NCI-H2196 (cell line): ENCODE measurements around the gene BAG5.
A peak's percentile ranks its signal among the peaks of the same experiment; 100 is the strongest.

Experiments used
- DNase-seq: peaks from one replicate; lab custom pipeline; 2025; ENCODE audit not compliant: unreplicated experiment; lab: John Stamatoyannopoulos, UW

BAG5 gene

DNA sequence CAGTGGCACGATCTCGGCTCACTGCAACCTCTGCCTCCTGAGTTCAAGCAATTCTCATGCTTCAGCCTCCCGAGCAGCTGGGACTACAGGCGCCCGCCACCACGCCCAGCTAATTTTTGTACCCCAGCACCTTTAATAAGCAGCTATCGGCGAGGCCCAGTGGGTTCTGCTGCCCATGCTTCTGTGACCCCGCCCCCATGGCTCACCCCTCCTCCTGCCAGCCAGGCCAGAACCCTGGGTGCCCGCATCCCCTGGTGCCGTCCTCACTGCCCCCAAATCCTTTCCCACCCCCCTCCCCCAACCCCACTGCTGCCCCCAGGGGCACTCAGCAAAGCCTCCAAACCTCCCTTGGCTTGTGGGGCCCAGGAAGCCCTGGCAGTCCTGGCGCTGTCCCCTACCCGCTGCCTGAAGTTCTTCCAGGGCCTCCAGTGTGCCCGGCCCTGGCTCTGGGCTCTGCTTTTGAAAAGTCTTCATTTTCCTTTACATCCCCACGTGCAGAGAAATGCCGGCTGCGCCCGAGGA, 14.5 kb downstream of the BAG5 start:
- no peak for DNase-seq

DNA sequence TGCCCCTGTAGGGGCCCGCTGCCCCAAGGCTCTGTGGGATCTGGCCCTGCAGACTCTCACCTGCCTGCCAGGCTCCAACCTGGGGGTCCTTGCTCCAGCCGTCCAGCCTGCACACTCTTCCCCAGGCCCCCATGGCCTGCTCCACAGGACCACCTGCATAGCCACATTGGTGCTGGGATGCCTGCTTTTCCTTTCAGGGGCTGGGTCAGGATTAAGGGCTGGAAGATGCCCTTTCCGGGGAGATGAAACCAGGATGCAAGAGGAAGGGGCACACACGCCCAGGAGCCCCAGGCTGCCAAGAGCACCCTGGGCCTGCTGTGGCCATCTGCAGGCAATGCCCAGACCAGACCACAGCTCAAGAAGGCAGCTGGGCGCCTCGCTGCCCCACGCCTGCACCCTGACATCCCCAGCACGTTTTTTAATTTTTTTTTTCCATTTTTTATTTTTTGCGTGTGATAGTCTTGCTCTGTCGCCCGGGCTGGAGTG, 15.0 kb downstream of the BAG5 start:
- DNase-seq = no peak

DNA sequence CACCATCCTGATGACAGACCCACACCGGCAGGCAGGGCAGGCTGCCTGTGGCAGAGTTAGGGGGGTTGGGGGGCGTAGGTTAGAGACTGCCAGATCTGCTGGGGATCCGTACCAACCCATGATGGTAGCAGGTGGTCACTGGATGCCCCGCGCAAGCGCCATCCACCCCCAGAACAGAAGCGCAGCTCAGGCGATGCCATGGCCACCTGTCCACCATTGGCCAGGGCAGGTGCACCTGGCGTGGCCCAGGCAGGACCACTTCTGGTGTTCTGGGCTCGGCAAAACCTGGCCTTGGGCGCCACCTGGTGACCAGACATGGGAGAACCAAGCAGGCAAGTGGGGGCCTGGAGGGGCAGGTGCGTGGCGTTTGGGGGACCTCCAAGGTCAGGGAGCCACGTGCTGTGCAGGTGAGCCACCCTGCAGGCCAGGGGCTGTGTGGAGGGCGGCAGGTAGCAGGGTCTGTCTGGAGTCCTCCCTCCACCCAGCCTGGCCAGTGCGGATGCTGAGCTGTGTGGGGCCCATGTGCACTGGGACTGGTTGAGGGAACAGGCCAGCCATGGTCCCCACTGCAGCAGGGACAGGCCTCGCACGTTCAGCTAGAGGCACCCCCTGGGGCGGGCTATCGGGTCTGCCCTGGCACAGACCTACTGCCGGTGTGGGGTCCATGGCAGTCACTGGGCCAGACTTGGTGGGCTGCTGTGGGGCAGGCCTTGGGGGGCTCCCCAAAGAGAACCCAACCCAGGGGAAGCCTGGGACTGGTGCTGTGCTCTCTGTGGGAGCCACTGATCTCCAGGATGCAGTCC, 15.6 kb downstream of the BAG5 start:
- peak; percentile 44 for DNase-seq

DNA sequence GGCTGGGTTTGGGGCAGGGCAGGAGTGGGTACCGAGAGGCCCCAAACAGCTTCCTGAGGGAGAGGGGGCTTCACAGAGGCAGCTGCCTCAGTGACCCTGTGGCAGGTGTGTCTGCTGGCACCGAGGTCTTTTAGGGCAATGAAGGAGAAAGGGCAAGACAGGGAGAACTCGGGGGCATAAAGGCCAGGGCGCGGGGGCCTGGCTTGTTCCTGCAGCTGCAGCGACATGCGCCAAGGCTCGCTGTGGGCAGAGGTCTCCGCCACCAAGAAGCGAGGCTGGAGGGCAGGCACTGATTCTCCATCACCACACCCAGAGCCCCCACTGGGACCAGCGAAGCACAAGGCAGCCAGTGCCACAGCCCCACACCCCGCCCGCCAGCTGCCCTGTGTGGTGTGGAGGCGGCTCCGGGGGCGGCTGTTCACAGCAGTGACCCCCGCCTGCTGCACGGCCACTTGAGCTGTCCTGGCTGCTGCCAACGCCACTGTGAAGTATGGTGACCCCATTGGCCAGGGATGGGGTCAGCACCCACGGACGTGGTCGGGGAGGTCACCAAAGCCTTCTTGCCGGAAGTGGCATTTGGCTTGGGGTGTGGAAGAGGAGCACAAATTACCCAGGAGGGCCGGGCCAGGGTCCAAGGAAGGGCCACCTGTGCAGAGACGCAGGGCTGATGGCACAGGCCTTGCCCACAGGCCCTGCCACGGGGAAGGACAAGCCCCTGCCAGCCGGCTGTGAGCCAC, 16.4 kb downstream of the BAG5 start:
- no peak for DNase-seq

DNA sequence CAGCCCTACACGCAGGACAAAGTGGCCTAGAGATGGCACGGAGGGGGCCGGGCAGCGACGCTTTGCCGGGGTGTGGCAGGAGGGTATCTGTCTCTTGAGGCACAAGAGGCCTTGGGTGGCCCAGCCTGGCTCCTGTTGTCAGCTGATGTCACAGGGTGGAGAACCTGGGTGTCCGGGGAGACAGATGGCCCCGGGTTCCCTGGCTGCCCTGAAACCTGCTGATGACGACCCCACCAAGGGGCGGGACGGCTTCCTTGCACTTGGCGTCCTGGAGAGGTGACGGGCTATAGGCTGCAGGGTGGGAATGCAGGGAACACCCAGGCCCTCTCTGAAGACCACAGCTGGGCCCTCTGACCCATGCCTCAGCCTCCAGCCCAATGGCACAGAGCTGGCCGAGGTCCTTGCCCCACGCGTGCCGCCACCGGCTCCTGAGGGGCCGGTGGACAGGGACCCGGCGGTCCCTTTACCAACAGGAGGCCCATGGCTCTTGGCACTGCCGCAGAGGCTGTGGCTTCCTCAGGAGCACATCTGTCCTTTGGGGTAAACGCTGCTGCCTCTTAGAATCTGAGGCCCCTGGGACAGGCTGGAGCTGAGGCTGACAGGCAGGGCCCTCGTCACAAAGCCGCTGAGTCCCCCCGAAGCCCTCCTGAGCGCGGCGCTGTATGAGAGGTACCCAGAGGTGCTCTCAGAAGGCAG, 17.1 kb downstream of the BAG5 start:
- no peak for DNase-seq

DNA sequence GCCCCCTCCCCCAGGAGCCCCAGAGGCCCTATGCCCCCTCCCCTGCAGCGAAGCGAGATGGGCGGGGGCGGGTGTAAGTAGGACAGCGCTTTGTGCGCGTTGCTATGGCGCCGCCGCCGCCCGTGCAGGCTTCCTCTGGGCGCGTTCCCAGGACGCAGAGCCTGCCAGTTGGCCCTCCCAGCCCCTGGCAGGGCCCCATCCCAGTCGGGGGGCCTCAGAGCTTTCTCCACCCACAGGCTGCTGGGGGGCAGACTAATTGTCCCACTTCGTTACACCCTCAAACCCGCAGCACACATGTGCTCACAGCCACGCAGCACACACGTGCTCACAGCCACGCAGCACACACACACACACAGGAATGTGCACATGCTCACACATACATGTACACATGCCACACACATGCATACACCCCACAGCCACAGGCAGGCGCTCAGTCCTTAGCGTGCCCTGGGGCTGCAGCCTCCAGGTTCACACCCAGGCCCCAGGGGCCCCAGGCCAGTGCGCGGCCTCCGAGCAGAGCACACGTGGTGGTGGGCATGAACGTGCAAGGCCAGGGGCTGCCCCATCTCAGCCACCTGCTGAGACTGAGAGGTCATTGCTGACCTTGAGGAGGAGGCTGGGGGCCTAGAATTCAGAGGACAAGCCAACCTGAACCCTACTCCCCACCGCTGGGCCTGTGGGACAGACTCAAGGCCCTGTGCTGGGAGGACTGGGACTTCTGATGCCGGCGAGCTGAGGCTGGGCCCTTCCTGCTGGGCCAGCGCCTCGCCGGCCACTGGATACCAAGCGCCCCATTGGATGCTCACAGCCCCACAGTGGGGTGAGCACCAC, 17.9 kb downstream of the BAG5 start:
- no peak for DNase-seq

DNA sequence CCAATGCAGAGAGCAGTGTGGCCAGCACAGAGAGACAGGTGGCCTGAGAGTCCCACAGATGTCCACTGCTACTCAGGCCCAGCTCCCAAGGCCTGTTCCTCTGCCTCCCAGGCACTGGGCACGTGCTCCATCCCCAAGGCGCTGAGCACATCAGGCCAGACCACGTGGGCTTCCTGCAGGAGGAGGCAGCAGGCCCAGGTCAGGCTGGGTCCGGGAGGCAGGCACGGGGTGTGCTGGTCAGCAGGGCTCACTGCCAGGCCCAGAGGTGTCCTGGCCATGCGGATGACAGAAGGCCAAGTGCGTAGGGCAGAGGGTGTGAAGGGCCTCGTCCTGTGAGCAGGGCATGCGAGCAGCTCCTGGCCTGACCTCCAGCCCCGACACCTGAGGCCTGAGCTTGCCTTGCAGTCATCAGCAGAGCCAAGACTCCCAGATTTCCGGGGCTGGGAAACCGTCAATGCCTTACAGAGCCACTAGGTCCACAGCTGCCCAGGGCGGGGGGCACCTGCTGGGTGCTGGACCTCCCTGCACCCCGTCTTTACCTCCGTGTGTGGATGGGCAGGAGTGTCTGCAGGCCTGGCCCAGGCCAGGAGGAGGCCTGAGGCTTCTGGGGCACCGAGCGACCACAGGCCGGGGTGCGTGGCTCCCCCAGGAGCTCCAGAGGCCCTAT, 18.6 kb downstream of the BAG5 start:
- DNase-seq = no peak

DNA sequence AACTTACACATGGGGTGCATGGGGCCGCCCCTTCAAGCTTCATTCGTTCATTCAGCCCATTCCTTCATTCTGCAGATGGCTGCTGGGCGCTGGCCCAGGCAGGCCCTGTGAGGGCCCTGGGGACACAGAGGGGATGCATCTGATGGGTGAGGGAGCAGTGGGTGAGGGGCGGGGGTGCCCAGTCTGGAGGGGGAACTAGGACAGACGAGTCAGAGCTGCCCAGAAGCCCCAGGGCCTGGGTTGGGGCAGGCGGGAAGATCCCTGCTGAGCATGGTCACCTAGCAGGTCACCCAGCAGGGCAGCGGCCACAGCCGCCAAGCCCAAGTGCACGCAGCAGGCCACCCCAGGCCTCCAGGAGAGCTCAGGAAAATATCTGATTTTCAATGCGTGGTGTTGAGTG, 19.3 kb downstream of the BAG5 start:
- DNase-seq = no peak

DNA sequence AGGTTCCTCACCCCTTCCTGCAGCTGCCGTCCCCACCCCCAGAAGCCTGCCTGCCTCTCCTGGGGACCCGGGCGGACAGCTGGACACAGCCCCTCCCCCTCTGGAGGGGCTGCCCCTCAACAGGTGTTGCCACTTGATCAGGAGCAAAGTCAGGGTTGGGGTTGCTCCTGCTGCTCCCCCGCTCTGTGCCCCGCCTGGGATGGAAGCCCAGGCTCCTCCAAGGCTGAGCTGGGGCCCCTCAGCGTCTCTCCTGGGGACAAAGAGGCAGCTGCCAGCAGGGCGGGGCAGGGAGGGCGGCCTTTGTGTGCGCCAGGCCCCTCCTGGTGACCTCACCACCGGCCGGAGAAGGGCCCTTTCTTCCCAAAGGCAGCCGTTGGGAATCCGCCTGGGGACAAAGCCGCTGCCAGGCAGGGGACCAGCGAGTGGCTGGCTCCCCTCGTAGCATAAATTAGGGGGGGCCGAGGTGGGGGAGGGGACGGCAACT, 19.8 kb downstream of the BAG5 start:
- DNase-seq = peak; percentile 46

DNA sequence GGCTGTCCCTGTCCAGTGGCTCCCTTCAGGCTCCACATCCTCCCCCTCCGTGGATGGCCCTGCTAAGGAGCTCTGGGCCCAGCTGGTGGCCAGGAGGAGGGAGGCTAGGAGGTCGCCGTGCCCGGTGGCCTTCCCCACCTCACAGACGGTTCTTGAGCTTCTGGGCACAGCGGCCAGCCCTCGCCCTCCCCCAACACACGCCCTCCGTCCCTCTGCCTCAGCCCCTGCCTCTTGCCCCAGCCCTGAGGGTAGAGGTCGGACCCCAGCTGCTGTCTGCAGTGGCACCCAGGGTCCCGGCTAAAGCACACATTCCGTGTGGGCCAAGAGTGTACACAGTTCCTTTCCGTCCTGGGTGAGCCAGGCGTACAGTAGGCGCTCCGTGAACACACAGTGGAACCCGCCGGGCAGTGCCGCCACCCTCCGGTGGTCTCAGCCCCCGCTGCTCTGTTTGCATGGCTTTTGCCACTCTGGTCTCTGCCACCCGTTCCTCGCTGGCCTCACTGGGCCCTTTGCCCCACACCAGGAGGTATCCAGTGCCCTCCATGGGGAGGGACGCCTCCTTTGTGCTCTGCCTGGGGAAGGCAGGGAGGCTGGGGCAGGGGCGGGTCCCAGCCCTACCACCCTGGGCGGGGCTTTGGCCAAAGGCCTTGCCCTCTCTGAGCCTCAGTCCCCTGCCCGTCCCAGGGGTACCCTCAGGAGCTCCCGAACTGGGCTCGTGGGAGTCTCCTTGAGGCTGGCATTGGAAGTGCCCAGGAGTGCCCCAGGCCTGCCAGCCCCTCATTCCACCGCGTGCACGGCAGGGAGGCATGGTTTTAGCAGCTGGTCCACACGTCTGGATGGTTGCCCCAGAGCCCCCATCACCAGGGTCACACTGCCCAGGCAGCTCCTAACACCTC, 20.5 kb downstream of the BAG5 start:
- peak; percentile 14 for DNase-seq

DNA sequence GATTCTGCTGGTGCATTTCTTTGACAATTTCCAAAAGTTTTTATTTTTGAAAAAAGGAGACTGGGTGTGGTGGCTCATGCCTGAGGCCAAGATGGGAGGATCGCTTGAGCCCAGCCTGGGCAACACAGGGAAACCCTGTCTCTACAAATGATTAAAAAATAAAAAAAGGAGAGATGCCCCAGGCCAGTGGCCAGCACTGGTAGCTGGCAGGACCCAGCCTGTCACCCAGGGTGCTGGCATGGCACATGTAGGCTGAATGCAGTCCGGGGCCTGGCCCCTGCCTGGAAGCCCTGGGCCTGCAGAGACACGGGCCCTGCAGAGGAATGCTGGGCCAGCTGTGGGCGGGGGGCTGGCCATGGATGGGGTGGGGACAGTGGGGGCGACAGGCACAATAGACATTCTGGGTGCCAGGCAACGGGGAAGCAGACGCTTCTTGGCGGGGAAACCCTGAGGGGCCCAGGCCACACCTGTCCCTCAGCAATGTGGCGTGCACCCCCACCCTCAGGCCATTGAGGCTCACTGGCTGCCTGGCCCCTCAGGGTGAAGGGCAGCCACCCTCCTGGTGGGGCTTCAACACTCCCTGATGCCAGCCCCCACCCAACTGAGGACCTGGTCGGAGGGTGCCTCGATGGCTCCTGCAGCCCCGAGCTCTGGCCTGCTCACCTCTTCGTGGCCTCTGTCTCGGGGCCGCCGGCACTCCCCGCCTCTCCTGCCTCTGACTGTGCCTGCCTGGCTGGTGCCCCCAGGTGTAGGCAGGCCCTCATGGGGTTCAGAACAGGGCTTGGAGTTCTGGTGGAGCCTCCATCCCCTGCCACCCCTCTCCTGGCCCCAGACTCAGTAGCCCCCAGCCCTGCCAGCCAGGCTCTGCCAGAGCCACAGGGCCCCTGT, 21.4 kb downstream of the BAG5 start:
- no peak for DNase-seq

DNA sequence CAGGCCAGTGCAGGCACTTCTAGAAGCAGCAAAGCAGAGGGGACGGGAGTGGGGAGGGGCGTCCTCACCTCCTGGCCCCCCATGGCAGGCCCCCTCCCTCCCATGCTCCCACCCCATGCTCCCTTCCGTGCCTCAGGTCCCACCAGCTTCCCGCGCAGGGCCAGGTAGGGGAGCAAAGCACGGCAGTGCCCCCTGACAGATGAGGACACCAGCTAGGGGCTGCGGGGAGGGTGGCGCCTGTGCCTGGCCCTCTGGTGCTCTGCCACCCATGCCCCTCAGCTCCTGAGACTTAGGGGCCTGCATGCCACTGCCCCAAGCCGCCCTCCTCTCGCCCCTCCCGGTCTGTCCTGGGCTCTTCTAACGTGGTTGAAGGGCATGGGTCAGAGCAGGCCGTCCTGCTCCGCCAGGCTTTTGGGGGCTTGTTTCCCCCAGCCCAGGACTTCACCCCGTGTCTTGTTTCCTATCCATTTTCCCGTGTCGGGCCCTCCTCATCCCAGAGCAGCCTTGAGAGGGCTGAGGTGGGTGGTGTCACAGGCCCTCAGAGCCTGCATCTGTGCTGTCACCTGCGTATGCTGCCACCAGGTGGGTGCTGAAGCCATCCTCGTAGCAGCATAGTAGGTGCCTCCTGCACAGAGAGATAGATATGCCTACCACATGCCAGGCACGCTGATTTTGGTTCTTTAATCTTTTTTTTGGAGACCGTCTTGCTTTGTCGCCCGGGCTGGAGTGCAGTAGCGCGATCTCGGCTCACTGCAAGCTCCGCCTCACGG, 23.2 kb downstream of the BAG5 start:
- no peak for DNase-seq

DNA sequence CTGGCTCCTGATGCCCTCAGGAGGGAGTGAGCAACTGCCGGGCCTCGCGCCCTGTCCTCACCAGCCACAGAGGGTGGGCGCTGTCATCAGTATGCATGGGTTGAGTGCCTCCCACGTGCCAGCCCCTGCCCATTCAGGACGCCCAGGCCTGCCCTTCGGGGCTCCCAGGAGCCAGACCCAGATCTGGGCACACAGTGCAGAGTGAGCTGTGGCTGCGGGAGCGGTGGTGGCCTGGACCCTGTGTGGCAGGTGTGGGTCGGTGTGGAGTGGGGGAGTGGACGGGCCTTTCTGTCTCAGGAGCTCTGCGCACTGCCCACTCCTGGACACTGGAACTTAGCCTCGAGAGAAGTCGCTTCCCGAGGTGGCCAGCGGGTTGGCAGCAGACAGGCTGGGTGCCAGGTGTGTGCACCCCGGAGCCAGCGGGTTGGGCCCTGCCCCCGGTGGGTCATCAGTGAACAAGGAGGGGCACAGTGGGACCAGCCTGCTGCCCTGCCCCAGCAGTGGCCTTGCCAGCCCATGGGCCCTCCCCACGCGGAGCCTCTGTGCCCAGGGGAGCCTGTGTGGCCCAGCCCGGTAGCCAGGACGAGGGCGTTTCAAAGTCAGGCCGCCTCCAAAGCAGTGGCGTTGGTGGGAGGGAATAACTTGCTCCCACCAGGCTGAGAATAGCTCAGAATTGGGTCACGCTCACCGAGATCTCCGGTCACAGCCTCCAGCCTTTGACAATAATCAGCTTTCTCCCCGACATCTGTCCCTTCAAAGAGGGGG, 24.0 kb downstream of the BAG5 start:
- DNase-seq = no peak

DNA sequence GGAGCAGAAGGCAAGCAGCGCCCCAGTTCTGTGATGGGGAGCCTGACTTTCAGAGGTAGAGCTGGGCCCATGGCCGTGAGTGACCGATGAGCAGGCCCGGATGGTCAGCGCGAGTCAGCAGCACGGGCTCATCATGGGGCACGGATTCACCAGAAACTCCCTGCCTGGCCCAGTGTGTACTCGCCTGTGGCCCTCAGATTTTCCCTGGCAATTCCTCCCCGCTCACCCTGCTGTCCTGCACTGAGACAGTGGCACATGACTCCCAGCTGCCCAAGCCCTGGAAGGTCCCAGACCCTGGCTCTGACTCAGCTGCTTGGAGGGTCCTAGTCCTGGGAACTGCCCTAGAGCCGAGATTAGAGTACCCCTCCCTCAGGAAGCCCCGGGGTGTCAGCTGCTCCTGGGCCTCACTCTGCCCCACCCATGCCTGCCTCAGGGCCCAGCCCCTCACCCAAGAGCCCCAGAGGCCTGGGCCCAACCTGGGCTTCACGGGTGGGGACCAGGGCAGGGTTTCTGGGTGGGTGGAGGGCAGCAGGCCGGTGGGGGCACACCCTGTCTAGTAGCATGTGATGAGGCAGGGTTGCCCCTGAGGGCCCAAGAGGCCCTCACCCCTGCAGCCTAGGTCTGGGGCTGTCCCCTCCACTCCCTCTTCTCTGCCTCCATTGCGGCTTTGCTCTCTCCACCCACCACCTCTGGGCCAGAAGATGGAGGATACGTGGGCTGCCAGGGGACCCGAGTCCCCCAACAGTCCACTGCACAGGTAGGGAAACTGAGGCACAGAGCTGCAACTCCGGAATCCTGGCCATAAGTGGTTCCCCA, 25.1 kb downstream of the BAG5 start:
- DNase-seq = no peak

DNA sequence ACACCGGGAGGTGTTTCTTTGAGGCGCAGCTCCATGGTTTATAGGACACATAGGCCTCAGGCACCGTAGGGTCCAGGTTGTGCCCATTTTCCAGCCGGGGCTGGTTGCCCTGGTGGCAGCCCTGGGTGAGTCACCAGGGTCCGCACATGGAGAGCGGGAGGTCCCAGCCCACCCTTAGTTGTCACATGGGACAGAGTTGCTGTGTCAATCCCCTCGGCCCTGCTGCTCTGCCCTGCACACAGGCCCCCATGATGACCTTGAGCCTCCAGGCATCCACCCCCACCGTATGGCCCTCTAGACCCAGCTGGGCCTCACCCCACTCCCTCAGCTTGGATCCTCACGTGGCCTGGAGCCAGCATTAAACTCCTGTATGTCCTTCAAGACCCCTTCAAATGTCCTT, 25.8 kb downstream of the BAG5 start:
- DNase-seq = no peak
